Dermis blood vessel endothelial cell (primary cell): ENCODE measurements around the gene CD8B2. TPM values are rescaled to one million over a fixed set of nuclear protein-coding genes. Genes with fewer than 3 reads are reported as not detected.
"Not testable (repeated sequence)": the region's sequence is repeated elsewhere in the genome, so short reads cannot be mapped to it uniquely, and the experiment has no call there.

Experiments used
- DNase-seq: peaks from one replicate; pipeline ENCODE4 v3.0.0; 2010
- total RNA-seq: library from RNA; depleted of rRNA; stranded (reverse); fragments of >200 nt; gene quantifications from 2 replicates; pipeline ENCODE4 v1.2.3, GENCODE V29; 2014

Gene CD8B2
- total RNA-seq, 1 donor from 2014 or later, result not detected

DNA sequence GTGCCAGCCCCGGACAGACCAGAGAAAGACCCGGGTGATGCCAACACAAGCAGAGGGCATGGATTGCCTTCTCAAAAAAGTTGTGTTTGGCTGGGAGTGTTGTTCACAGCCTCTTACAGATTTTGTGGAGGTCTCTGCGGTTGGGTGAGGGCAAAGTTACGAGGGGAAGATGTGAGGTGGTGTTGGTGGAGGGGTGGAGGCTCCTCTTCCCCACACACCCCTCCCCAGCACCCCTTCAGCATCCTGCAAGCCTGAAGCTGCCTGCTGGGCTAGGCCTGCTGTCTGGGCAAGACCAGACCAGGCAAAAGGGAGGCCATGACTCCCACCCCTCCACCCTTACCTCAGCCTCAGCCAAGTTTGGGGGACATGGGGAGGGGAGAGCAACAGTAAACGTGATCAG lies 26.2 kb downstream of the CD8B2 start:
- not testable (repeated sequence) for DNase-seq

DNA sequence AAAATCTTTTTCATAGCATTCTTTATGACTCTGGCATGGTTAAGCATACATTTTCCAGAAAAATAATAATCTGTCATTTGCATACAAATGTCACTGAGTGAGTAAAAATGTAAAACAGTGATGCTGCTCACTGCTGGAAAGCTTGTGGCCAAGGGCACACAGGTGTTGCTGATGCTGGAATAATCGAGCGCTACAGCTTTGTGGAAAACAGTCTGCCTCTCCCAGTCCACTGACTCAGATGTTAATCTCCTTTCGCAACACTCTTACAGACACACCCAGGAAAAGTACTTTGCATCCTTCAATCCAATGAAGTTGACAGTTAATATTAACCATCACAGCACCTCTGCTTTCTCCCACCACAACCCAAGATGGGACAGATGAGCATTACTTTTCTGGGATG lies 27.7 kb downstream of the CD8B2 start:
- not testable (repeated sequence) for DNase-seq

DNA sequence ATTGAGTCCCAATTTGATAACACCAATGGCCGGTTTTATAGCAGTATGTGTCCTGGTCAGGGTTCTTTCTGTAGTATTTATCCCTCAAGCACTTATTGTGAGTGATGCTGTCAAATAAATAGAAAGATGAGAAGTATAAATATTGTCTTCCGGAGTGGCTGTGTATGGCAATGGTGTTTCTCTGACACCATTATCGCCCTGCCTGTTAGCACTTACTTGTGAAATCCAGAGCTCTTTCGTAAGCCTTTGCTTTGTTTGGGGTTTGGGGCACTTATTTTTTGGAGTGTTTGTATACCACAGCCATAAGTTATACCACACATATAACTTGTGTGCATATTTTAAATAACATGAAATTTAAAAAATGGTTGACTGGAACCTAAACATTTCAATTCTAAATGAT lies 29.3 kb downstream of the CD8B2 start:
- no peak for DNase-seq

DNA sequence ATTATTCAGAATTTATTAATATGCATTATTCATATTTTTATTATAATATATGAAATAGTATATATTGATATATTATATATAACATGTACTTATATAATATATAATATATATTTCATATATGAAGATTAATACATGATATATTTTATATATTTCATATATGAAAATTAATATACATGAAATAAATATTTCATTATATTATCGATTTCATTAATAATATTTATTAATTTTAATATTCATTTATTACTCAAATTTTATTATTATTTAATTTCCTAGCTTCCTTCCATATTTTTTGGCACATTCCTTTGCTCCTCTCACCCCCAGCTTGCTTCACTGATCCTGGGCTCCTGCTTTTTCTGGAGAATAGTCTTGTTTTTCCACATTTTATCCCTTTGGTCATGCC lies 29.7 kb downstream of the CD8B2 start:
- DNase-seq, result no peak

DNA sequence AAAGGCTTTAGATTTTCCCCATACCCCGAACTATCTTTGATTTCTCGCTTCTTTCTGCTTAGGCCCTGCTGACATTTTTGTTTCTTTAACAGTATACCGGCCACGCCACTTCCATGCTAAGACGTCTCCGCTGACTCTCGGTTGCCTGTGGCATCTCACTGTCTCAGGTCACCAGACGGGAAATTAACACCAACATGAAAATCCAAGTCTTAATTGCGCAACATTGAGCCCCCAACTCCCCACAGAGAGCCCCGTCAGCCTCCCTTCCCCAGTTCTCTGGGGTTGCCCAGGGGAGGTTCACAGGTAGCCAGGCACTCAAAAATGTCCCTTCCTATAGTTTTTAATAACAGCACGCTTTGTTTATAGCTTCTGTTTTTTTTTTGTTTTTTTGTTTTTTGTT lies 30.2 kb downstream of the CD8B2 start:
- no peak for DNase-seq

DNA sequence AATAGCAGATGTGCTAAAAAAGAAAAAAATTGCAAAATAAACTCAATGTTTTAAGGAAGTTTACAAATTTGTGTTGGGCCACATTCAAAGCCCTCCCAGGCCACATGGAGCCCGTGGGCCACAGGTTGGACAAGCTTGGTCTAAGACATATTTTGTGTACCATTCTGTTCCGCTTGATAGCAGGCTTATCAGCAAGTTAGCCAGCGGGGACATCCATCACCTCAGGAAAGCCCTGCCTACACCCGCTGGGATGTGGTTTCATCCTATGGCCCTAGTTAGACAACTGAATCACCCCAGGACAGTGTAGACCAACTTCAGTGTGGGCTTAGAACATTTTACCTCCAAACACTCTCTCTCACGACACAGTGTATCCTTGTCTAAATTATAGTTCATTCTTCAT lies 32.6 kb downstream of the CD8B2 start:
- DNase-seq, result no peak

- DNase-seq, result no peak
These were observed 33.9 kb downstream of the CD8B2 start for GRCh38 chr2:106521016-106521415.

- no peak for DNase-seq
These were observed 37.0 kb downstream of the CD8B2 start for GRCh38 chr2:106523976-106524665.

GRCh38 chr2:106530866-106531265 lies 43.7 kb downstream of the CD8B2 start:
- DNase-seq, result no peak

- DNase-seq, result no peak
These were observed 44.6 kb downstream of the CD8B2 start for GRCh38 chr2:106531676-106532214.

- DNase-seq, result no peak
These were observed 45.1 kb downstream of the CD8B2 start for GRCh38 chr2:106532236-106532635.

GRCh38 chr2:106534471-106534870 lies 47.3 kb downstream of the CD8B2 start:
- DNase-seq, result no peak

GRCh38 chr2:106536490-106536889 lies 49.3 kb downstream of the CD8B2 start:
- no peak for DNase-seq

DNA sequence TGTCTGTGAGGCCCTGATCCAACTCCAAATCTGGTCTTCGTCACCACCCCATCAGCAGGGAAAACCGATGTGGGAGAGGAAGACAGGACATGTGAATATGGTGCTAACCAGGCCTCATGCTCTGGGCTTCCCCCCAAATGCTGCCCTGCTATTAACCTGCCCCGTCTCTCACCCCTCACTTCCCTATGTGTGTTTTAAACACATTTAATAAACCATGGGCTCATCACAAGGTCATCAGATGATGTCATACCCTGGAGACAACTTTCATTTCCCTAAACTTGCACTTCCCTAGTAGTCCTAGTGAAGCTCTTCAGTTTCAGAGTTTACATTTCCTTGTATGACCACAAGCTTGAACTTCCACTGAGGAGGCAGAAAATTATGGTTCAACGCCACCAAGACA lies 49.9 kb downstream of the CD8B2 start:
- DNase-seq, result no peak

DNA sequence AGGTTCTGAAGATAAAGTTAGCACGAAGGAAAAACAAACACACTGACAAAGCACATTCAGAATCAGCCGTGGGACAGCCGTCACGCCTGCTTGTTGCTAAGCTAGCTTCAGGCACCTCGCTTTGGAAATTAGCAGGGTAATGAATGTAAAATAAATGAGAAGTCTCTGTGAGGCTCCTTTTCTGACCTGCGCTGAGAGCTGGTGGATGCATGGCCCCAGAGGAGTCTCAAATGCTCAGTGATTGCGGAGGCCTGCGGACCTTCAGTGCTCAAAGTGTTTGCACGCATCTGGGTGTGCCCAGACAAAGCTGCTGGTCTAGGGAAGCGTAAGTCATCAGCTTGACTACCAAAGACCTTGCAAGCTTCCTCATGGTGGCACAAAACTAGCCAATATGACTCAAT lies 50.6 kb downstream of the CD8B2 start:
- no peak for DNase-seq

- no peak for DNase-seq
These were observed 53.7 kb downstream of the CD8B2 start for GRCh38 chr2:106540886-106541285.

DNA sequence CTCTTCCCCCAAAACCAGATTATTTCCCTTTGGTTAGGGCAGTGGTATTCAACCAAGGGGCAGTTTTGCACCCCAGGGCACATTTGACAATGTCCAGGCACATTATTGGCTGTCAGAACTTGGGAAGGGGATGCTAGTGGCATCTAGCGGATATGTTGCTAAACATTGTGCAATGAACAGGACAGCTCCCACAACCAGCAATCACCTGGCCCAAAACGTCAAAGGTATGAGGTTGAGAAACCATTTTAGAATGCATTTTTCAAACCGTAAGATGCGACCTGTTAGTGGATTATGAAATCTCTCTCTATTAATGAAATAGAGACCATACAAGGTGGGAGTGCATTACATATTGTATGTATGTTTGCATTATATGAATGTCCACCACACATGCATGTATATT lies 54.2 kb downstream of the CD8B2 start:
- DNase-seq, result no peak

DNA sequence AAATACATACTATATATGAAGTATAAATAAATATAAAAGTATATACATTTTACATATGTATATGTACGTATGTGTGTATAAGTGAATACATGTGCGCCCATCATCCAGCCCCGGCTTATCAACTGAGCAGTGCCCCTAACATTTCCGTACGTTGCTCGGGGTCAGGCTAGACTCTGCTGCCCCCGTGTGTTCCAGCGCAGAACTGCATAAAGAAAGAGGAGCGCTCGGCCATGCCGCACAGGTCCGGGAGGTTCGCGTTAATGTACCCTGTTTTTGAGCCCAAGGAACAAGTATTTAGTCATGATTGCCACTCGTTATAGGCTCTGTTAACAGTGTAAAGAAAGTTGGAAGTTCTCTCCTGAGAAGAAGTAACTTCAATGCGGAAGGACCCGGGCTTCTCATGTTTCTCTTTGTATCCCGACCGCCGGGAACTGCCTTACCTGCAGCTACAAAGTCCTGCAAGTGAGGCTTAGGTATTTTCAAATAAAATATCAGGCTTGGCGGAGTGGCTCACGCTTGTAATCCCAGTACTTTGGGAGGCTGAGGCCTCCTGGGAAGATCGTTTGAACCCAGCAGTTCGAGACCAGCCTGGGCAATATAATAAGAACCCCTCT lies 55.7 kb downstream of the CD8B2 start:
- peak; percentile 72 for DNase-seq

GRCh38 chr2:106545007-106545406 lies 57.8 kb downstream of the CD8B2 start:
- no peak for DNase-seq

DNA sequence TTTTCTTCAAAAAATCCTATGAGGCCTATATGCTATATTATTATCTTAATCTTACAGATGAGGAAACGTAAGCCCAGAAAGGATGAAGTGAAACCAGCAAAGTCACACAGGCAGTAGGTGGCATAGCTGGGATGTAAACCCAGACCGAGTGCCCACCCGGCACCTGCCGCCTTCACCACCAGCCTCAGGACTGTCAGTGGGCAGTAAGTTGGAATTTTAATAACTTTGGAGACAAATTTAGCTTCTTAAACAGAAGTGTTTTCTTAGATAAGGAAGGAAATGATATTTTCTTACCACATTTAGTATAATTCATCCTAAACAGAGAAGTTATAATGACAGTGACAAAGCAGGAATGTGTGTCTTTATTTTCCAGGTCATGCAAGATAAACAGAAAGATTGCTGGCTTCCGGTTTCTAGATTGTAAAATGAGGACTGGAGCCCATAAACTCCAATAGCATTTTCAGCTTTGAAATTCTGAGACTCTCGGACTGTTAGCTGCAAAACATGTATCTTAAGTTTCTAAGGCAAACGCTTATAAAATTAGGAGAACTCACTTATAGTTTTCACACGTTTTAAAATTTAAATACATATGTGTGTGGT lies 59.3 kb downstream of the CD8B2 start:
- DNase-seq, result no peak

- DNase-seq, result no peak
These were observed 60.2 kb downstream of the CD8B2 start for GRCh38 chr2:106547164-106547903.

DNA sequence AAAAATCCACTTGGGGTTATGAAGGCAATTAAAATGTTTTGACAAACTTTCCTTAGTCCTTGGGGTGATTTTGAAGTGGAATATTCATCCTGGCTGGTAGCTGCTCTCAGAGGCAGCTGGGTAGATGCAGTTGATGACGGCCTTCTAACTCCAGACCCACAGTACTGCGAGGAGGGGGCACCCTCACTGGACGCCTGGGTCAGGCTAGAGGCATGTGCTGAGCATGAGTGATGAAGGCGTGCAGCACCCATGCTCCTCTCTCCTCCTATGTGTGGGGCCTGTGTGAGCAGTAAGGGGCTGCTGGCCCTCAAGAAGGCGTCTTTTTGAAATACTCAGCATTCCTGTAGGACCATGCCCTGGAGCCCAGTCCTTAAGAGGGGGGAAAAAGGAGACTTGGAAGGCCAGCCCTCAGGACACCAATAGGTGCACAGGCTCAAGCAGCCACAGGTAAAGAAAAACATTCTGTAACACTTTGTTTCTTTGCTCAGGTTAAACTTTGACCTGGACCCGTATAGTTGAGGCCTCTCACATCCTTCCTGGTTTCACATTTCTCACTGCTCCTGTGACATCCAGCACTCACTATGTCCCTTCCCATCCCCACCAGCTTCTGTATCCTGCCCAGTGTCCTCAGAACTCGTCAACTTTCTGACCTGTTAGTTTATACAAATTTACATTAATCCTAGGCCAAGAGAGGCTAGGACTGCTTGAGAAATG lies 64.4 kb downstream of the CD8B2 start:
- no peak for DNase-seq

DNA sequence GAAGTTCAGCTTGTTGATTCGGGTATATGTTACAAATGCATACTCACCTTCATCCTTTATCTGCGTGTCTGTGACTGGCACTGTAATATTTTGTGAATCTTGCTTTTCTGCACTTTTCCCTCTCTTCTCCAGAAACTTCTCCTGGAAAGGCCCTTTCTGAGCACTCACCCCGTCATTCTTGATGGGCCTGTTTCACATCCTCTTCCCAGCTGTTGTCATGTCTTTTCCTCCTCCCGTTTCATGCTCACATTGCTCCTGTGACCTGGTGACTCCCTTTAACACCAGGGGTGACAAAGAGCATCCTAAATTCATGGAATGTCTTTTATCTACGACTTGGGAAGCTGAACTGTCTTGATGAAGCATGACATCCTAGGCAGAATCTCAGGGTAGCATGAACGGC lies 65.8 kb downstream of the CD8B2 start:
- no peak for DNase-seq
